ENCODE measurements around the gene PRKAG2.

PRKAG2 gene

GRCh38 chr7:151728746-151729145 lies 148.2 kb downstream of the PRKAG2 start:
- H3K27me3 ChIP-seq (ENCODE audit: insufficient read depth, low read length, poor library complexity, severe bottlenecking), result no peaks in the 10 kb centered on the region
- no peak for TF ChIP-seq CTCF (conservative IDR thresholded peaks at IDR 0.05; ENCODE audit: low read length)
- no peaks in the 10 kb centered on the region for H3K9me3 ChIP-seq (ENCODE audit: insufficient read depth, low read depth, low read length)
- H4K20me1 ChIP-seq (ENCODE audit: insufficient read depth, low read length, poor library complexity, severe bottlenecking), result no peaks in the 10 kb centered on the region
- no peaks in the 10 kb centered on the region for H3K36me3 ChIP-seq (ENCODE audit: insufficient read depth, low read length)
- H3F3A ChIP-seq (ENCODE audit: low read depth), result no peaks in the 10 kb centered on the region
- H3K9me2 ChIP-seq (replicated peaks; ENCODE audit: low read depth, low read length), result no peaks in the 10 kb centered on the region
- no peak overlapping the region for H2AFZ ChIP-seq (ENCODE audit: low read length)
- no peak overlapping the region for H3K4me2 ChIP-seq (ENCODE audit: low read depth, low read length, poor library complexity, severe bottlenecking)
- H3K4me3 ChIP-seq (ENCODE audit: low read length, poor library complexity, severe bottlenecking), result no peak overlapping the region
- H3K79me2 ChIP-seq (ENCODE audit: insufficient read depth, low read length), result no peaks in the 10 kb centered on the region
- no peaks in the 10 kb centered on the region for H3K4me1 ChIP-seq (ENCODE audit: insufficient read depth, low read length, poor library complexity, severe bottlenecking)
- H3K9ac ChIP-seq (ENCODE audit: low read depth, low read length, poor library complexity, severe bottlenecking), result no peak overlapping the region

- Histone ChIP-seq H2AFZ (ENCODE audit: low read length) (no peak overlapping the region), H3K4me1 (ENCODE audit: insufficient read depth, low read length, poor library complexity, severe bottlenecking) (no peaks in the 10 kb centered on the region), H3K9me3 (ENCODE audit: insufficient read depth, low read depth, low read length) (no peaks in the 10 kb centered on the region), H3K36me3 (ENCODE audit: insufficient read depth, low read length) (no peaks in the 10 kb centered on the region), H3K27me3 (ENCODE audit: insufficient read depth, low read length, poor library complexity, severe bottlenecking) (no peaks in the 10 kb centered on the region), H3K4me2 (ENCODE audit: low read depth, low read length, poor library complexity, severe bottlenecking) (no peak overlapping the region), H3K9ac (ENCODE audit: low read depth, low read length, poor library complexity, severe bottlenecking) (no peak overlapping the region), H4K20me1 (ENCODE audit: insufficient read depth, low read length, poor library complexity, severe bottlenecking) (no peaks in the 10 kb centered on the region), H3K4me3 (ENCODE audit: low read length, poor library complexity, severe bottlenecking) (no peak overlapping the region), H3K9me2 (replicated peaks; ENCODE audit: low read depth, low read length) (no peaks in the 10 kb centered on the region), H3F3A (ENCODE audit: low read depth) (no peaks in the 10 kb centered on the region), H3K79me2 (ENCODE audit: insufficient read depth, low read length) (no peaks in the 10 kb centered on the region)
- TF ChIP-seq CTCF (conservative IDR thresholded peaks at IDR 0.05; ENCODE audit: low read length), result no peak
- no peak for TF ChIP-seq EZH2phosphoT487 (IDR thresholded peaks at IDR 0.05; ENCODE audit: borderline replicate concordance)
Measured at GRCh38 chr7:151728286-151728660, 148.6 kb downstream of the PRKAG2 start.

GRCh38 chr7:151727579-151728285 lies 149.2 kb downstream of the PRKAG2 start:
- no peak overlapping the region for H3K4me2 ChIP-seq (ENCODE audit: low read depth, low read length, poor library complexity, severe bottlenecking)
- H3K9ac ChIP-seq (ENCODE audit: low read depth, low read length, poor library complexity, severe bottlenecking), result no peak overlapping the region
- no peaks in the 10 kb centered on the region for H3K4me1 ChIP-seq (ENCODE audit: insufficient read depth, low read length, poor library complexity, severe bottlenecking)
- H4K20me1 ChIP-seq (ENCODE audit: insufficient read depth, low read length, poor library complexity, severe bottlenecking), result no peaks in the 10 kb centered on the region
- H3K79me2 ChIP-seq (ENCODE audit: insufficient read depth, low read length), result no peaks in the 10 kb centered on the region
- no peak for TF ChIP-seq EZH2phosphoT487 (IDR thresholded peaks at IDR 0.05; ENCODE audit: borderline replicate concordance)
- TF ChIP-seq CTCF (conservative IDR thresholded peaks at IDR 0.05; ENCODE audit: low read length), result no peak
- H3K9me3 ChIP-seq (ENCODE audit: insufficient read depth, low read depth, low read length), result no peaks in the 10 kb centered on the region
- H3K4me3 ChIP-seq (ENCODE audit: low read length, poor library complexity, severe bottlenecking), result no peak overlapping the region
- H3K27me3 ChIP-seq (ENCODE audit: insufficient read depth, low read length, poor library complexity, severe bottlenecking), result no peaks in the 10 kb centered on the region
- H3K9me2 ChIP-seq (replicated peaks; ENCODE audit: low read depth, low read length), result no peaks in the 10 kb centered on the region
- no peak overlapping the region for H2AFZ ChIP-seq (ENCODE audit: low read length)
- no peaks in the 10 kb centered on the region for H3F3A ChIP-seq (ENCODE audit: low read depth)
- H3K36me3 ChIP-seq (ENCODE audit: insufficient read depth, low read length), result no peaks in the 10 kb centered on the region
